GM12875 (cell line): ENCODE measurements around the gene SP3.

Experiments
- H3K4me3 ChIP-seq: one replicate; pipeline ENCODE4 v1.5.1; 2011; ENCODE audit warnings: low read depth, low read length, control low read depth
- CTCF ChIP-seq: IDR thresholded peaks from 2 replicates; pipeline ENCODE4 v1.5.1; 2011; ENCODE audit warnings: low read depth, mild to moderate bottlenecking, control low read depth, inconsistent platforms, low read length, moderate library complexity, borderline replicate concordance; ENCODE audit not compliant: insufficient read depth

Gene SP3

DNA sequence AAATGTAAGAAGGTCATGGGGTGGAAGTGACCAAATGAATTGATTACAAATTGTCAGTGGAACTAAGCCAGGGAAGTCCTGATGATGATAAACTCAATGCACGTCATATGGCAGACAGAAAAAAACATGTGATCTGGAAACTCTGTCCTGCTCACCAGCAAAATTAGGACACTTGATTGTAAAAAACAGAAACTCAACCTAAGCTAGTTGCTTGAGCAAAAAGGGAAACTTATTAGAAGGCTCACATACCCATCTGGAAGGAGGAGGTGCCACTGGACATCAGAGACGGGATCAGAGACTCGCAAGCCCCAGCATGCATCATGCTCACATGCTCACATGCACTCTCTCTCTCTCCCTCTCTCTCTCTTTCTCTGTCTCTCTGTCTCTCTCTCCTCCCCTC, 96.8 kb downstream of the SP3 start:
- no peak for TF ChIP-seq CTCF
- no peak overlapping the region for H3K4me3 ChIP-seq

GRCh38 chr2:173866874-173867618, 98.1 kb downstream of the SP3 start:
- no peak overlapping the region for H3K4me3 ChIP-seq
- no peak for TF ChIP-seq CTCF

- no peak overlapping the region for H3K4me3 ChIP-seq
- TF ChIP-seq CTCF: no peak
Measured at GRCh38 chr2:173865971-173866873, 99.0 kb downstream of the SP3 start.

- no peak overlapping the region for H3K4me3 ChIP-seq
- TF ChIP-seq CTCF: no peak
Measured at GRCh38 chr2:173862612-173863217, 102.5 kb downstream of the SP3 start.

DNA sequence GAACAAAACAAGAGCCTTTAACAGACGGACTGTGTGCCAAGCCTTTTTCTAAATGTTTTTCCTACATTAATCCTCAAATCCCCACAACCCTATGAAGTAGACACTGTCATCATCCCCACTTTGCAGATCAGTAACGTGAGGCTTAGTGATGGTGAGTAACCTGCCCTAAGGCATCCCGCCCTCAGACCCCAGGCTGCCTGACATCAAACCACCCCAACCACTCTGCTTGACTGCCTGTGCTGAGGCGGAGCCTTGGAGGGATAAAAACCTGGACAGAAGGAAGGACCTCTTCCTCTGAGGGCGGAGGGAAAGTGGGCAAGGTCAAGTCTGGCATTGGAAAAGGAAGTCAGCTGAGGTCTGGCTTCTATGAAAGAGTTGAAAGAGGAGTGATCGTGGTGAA, 104.6 kb downstream of the SP3 start:
- H3K4me3 ChIP-seq: no peak overlapping the region
- no peak for TF ChIP-seq CTCF

GRCh38 chr2:173860082-173860481, 105.1 kb downstream of the SP3 start:
- H3K4me3 ChIP-seq: no peak overlapping the region
- no peak for TF ChIP-seq CTCF
